ENCODE measurements around the gene FGF1. TPM values are rescaled to one million over a fixed set of nuclear protein-coding genes. Genes with fewer than 3 reads are reported as not detected.

FGF1 gene
- total RNA-seq, 1 experiment from 2014 or later, result 3.2 TPM

DNA sequence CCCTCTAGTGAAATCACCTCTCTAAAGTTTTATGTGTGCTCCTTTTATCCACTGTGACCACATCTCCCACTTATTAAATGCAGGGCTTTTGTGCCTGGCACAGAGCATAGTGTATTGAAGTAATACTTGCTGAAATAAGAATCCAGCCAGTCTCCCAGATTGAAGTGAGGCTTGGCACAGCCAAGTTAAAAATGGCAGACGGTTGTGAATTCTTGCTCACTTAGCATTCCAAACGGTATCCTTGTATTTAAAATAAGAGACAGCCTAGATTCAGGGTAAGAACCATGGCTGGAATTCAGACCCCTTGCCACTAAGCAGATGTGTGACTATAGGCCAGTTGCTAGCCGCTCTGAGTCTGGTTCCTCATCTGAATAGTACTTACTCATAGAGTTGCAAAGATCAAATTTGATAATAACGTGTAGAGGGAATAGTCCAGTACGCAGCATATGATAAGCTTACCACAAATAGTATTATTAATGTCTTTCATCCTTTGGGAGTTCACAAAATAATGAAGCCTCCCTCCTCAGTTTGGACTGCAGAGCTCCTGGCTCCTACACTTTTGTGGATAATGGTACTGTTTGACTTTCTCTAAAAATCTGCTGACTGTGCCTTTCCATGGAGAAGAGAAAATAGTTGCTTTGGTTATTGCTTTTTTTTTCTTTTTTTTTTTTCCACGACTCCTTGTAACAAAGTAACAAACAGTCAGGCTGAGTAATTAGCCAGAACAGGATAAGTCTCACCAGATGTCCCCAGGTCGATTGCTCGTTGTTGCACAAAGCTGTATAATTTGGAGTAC, 51.5 kb downstream of the FGF1 start:
- Histone ChIP-seq H3K27ac (ENCODE audit: insufficient read length, low read depth, low read length) (no peak overlapping the region), H3K18ac (ENCODE audit: insufficient read length, low read depth, low read length) (no peak overlapping the region), H4K91ac (ENCODE audit: insufficient read length, low read depth, low read length) (no peak overlapping the region), H3K23ac (ENCODE audit: insufficient read length, low read depth, low read length) (no peak overlapping the region), H3K56ac (ENCODE audit: insufficient read length, low read depth, low read length) (no peak overlapping the region), H2AK5ac (ENCODE audit: insufficient read length, low read length) (no peak overlapping the region), H3K79me2 (ENCODE audit: insufficient read depth, low read length) (0 out of 2 replicates have a peak, but pooled peaks cover 2% of the 10 kb centered on the region), H2AFZ (ENCODE audit: low read length) (no peak overlapping the region), H4K20me1 (ENCODE audit: control insufficient read depth, insufficient read depth, insufficient read length) (no peaks in the 10 kb centered on the region), H3K79me1 (ENCODE audit: insufficient read depth, low read depth, low read length, poor library complexity, severe bottlenecking) (no peaks in the 10 kb centered on the region), H3K14ac (ENCODE audit: insufficient read depth, low read length) (no peak overlapping the region), H3T11ph (ENCODE audit: low read length) (no peak overlapping the region), H4K8ac (replicated peaks; ENCODE audit: insufficient read length, low read depth, low read length) (no peak overlapping the region), H3K4me2 (ENCODE audit: insufficient read depth, insufficient read length, low read length) (no peak overlapping the region), H3K23me2 (ENCODE audit: insufficient read length, low read depth, low read length, poor library complexity, severe bottlenecking) (no peaks in the 10 kb centered on the region), H2BK15ac (ENCODE audit: low read depth, low read length) (no peak overlapping the region), H3K27me3 (ENCODE audit: insufficient read depth, low read length) (no peaks in the 10 kb centered on the region), H2BK20ac (ENCODE audit: low read depth, low read length, poor library complexity, severe bottlenecking) (no peak overlapping the region), H3K4me1 (ENCODE audit: insufficient read depth, low read length) (no peaks in the 10 kb centered on the region), H3K4ac (ENCODE audit: low read depth, low read length) (no peak overlapping the region), H4K5ac (ENCODE audit: insufficient read length, low read depth, low read length) (no peak overlapping the region), H3K9me3 (ENCODE audit: control insufficient read depth, low read depth, low read length) (no peaks in the 10 kb centered on the region), H3K9ac (ENCODE audit: extremely low read depth, insufficient read length, low read length) (no peak overlapping the region), H2BK120ac (ENCODE audit: low read depth, low read length, poor library complexity, severe bottlenecking) (no peak overlapping the region), H2BK12ac (ENCODE audit: insufficient read length, low read depth, low read length) (no peak overlapping the region), H2BK5ac (ENCODE audit: insufficient read length, low read length) (no peak overlapping the region)
- Mint-ChIP-seq H3K36me3 (ENCODE audit: insufficient read depth in 1 of 3, low read depth in 3 of 3) (no peaks in the 10 kb centered on the region; a peak in 1 of 7 replicates), H3K27ac (no peak overlapping the region), H3K4me1 (no peaks in the 10 kb centered on the region), H3K27me3 (ENCODE audit: low read depth) (no peaks in the 10 kb centered on the region), H3K4me3 (no peak overlapping the region), H3K9me3 (no peaks in the 10 kb centered on the region)
- DNase-seq, result no peak
- TF ChIP-seq, protein P1, sequence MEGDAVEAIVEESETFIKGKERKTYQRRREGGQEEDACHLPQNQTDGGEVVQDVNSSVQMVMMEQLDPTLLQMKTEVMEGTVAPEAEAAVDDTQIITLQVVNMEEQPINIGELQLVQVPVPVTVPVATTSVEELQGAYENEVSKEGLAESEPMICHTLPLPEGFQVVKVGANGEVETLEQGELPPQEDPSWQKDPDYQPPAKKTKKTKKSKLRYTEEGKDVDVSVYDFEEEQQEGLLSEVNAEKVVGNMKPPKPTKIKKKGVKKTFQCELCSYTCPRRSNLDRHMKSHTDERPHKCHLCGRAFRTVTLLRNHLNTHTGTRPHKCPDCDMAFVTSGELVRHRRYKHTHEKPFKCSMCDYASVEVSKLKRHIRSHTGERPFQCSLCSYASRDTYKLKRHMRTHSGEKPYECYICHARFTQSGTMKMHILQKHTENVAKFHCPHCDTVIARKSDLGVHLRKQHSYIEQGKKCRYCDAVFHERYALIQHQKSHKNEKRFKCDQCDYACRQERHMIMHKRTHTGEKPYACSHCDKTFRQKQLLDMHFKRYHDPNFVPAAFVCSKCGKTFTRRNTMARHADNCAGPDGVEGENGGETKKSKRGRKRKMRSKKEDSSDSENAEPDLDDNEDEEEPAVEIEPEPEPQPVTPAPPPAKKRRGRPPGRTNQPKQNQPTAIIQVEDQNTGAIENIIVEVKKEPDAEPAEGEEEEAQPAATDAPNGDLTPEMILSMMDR (conservative IDR thresholded peaks at IDR 0.05), result no peak
- WGBS (ENCODE audit: extremely low coverage, insufficient read length, low lambda C conversion rate), result no CpG with 5 or more reads among the region's 8 CpGs
